T-helper 1 cell treated with Interleukin-12 subunit alpha and Interleukin-12 subunit beta and Interleukin-4 antibody, amounts not matched to agents 30 μg/mL and 1 μg/mL, for 36 hours (primary cell): Measurements from ENCODE around the gene PLAA.

Experiments used
- H3K27ac Mint-ChIP-seq: one replicate; pipeline ENCODE4 v1.8.0; 2021; ENCODE audit warnings: mild to moderate bottlenecking, mixed read lengths
- H3K27me3 Mint-ChIP-seq: one replicate; pipeline ENCODE4 v1.8.0; 2021; ENCODE audit warnings: low read depth, mixed read lengths
- H3K36me3 Mint-ChIP-seq: one replicate; pipeline ENCODE4 v1.8.0; 2021; ENCODE audit warnings: low read depth, mixed read lengths
- H3K4me1 Mint-ChIP-seq: one replicate; pipeline ENCODE4 v1.8.0; 2021; ENCODE audit warnings: low read depth, mixed read lengths
- H3K4me3 Mint-ChIP-seq: one replicate; pipeline ENCODE4 v1.8.0; 2021; ENCODE audit warnings: mild to moderate bottlenecking, moderate library complexity, mixed read lengths
- H3K9me3 Mint-ChIP-seq: one replicate; pipeline ENCODE4 v1.8.0; 2021; ENCODE audit warnings: mixed read lengths

Gene PLAA

GRCh38 chr9:26946753-26947727, at the start of gene PLAA:
Gene PLAA (minus strand): TSS chr9:26947242. CDS start chr9:26947045, 197 bp downstream.
- peaks cover 41% of the 10 kb centered on the region for H3K4me1 Mint-ChIP-seq
- peaks cover 14% of the 10 kb centered on the region for H3K36me3 Mint-ChIP-seq
- H3K4me3 Mint-ChIP-seq, result peak within 1 kb of the TSS; percentile 94
- peak within 1 kb of the TSS; percentile 100 for H3K27ac Mint-ChIP-seq
- no peaks in the 10 kb centered on the region for H3K27me3 Mint-ChIP-seq
- no peaks in the 10 kb centered on the region for H3K9me3 Mint-ChIP-seq

GRCh38 chr9:26995810-26996209, 48.8 kb upstream of the PLAA start:
- Mint-ChIP-seq H3K27ac (no peak overlapping the region), H3K36me3 (no peaks in the 10 kb centered on the region), H3K4me1 (no peaks in the 10 kb centered on the region)

DNA sequence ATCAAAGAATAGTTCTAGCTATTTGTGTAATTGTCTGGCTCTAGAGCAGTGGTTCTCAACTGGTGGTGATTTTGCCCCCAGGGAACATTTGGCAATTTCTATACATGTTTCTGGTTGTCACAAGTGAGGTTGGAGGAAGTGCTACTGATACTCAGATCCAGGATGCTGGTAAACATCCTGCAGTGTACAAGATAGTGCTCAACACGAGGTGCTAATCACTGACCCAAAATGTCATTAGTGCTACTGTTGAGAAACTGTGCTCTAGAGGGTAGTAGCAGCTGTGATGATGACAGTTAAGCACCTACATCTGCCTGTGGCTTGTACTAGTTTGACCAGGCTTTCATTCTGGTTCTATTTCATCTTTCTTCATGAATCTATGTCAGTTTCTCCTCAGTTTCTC, 36.3 kb upstream of the PLAA start:
- H3K4me3 Mint-ChIP-seq, result no peak overlapping the region
- H3K27ac Mint-ChIP-seq, result no peak overlapping the region
- no peaks in the 10 kb centered on the region for H3K9me3 Mint-ChIP-seq
- no peaks in the 10 kb centered on the region for H3K27me3 Mint-ChIP-seq
- no peaks in the 10 kb centered on the region for H3K4me1 Mint-ChIP-seq
- peaks cover 5% of the 10 kb centered on the region for H3K36me3 Mint-ChIP-seq

More at GRCh38 chr9:26995810-26996209, 48.8 kb upstream of the PLAA start:
- Mint-ChIP-seq H3K9me3 (no peaks in the 10 kb centered on the region), H3K4me3 (no peak overlapping the region), H3K27me3 (no peaks in the 10 kb centered on the region)

- no peak overlapping the region for H3K27ac Mint-ChIP-seq
- no peaks in the 10 kb centered on the region for H3K36me3 Mint-ChIP-seq
- H3K4me1 Mint-ChIP-seq, result no peaks in the 10 kb centered on the region
- no peaks in the 10 kb centered on the region for H3K27me3 Mint-ChIP-seq
- H3K9me3 Mint-ChIP-seq, result no peaks in the 10 kb centered on the region
- no peak overlapping the region for H3K4me3 Mint-ChIP-seq
These were observed 29.0 kb upstream of the PLAA start for GRCh38 chr9:26975728-26976707.

GRCh38 chr9:26974927-26975326, 27.9 kb upstream of the PLAA start:
- no peaks in the 10 kb centered on the region for H3K36me3 Mint-ChIP-seq
- H3K27me3 Mint-ChIP-seq, result no peaks in the 10 kb centered on the region
- H3K27ac Mint-ChIP-seq, result no peak overlapping the region
- no peaks in the 10 kb centered on the region for H3K9me3 Mint-ChIP-seq
- no peak overlapping the region for H3K4me3 Mint-ChIP-seq
- no peaks in the 10 kb centered on the region for H3K4me1 Mint-ChIP-seq

DNA sequence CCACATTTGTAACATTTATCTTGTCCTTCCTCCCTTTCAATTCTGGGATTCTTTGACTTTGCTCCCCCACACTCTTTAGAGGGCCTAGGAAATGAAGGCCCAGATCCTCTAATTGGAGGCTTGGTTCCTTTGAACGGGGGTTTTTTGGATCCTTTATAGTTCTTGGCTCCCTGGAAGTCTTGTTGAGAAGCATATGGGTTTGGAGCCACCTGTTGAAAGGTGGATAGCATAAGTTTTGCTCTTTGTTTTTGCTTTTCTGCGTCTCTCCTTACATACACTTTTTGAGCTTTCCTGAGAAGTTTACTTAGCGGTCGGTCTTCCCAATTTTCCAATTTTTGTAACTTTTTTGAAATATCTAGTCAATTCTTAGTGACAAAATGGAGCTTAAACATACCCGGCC, 26.9 kb upstream of the PLAA start:
- no peaks in the 10 kb centered on the region for H3K4me1 Mint-ChIP-seq
- H3K27me3 Mint-ChIP-seq, result no peaks in the 10 kb centered on the region
- H3K36me3 Mint-ChIP-seq, result no peaks in the 10 kb centered on the region
- no peak overlapping the region for H3K4me3 Mint-ChIP-seq
- H3K27ac Mint-ChIP-seq, result no peak overlapping the region
- no peaks in the 10 kb centered on the region for H3K9me3 Mint-ChIP-seq

- H3K27me3 Mint-ChIP-seq, result no peaks in the 10 kb centered on the region
- H3K27ac Mint-ChIP-seq, result no peak overlapping the region
- H3K4me1 Mint-ChIP-seq, result no peaks in the 10 kb centered on the region
- H3K36me3 Mint-ChIP-seq, result peaks cover 3% of the 10 kb centered on the region
- no peaks in the 10 kb centered on the region for H3K9me3 Mint-ChIP-seq
- H3K4me3 Mint-ChIP-seq, result no peak overlapping the region
These were observed 24.7 kb upstream of the PLAA start for GRCh38 chr9:26971721-26972120.

- Mint-ChIP-seq H3K36me3 (peaks cover 6% of the 10 kb centered on the region), H3K27me3 (no peaks in the 10 kb centered on the region), H3K9me3 (no peaks in the 10 kb centered on the region), H3K27ac (peak overlapping the region; percentile 92), H3K4me1 (peaks cover 28% of the 10 kb centered on the region), H3K4me3 (peak overlapping the region; percentile 85)
These were observed 9.8 kb upstream of the PLAA start for GRCh38 chr9:26956860-26957233.

DNA sequence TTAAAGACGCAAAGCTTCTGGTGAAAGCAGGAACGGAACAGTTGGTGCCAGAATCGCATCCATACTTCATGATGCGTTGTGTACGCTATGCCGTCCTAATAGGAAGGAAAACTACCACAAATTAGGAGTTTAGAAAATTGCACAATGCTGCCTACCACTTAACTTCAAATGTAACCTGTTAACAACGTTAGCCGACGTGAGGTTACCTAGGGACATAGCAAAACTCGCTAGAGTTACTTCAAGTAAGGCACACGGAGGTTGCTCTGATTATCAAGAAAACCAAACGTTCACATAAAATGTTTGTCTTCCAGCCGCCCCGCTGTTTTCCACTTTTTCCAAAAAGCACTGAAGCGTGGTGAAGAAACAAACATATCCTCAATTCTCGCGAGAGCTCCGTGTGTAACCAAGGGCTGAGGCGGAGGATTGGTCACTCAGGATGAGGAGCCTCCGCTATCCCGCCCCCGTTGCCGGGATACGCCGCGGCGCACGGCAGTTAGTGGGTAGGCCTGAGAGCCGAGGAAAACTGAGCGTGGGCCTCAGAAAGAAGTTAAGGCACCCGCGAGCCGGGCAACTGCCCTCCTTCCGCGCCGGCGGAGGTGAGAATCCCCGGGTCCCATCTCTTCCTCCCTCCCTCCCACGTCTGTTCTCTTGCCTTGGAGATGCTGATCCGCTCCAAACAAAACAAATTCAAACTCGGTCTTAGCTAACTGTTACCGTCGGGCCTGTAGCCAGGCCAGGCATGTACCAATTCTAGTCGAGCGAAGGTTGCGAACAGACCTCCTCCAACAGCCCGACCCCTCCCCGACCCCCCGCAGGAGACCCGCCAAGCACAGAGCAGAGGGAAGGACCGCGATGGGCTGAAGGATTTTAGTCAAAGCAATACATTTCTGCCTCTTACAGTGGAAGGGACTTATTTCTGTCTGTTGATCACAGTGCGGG, 9.1 kb upstream of the PLAA start, which contains the start of gene IFT74:
Gene IFT74, plus strand, starts transcription at position 492 of the 939 bp plus-strand sequence. CDS start 5,556 bp downstream, outside the sequence.
- peak within 1 kb of the TSS; percentile 92 for H3K27ac Mint-ChIP-seq
- no peaks in the 10 kb centered on the region for H3K9me3 Mint-ChIP-seq
- peak within 1 kb of the TSS; percentile 85 for H3K4me3 Mint-ChIP-seq
- H3K27me3 Mint-ChIP-seq, result no peaks in the 10 kb centered on the region
- H3K36me3 Mint-ChIP-seq, result peaks cover 4% of the 10 kb centered on the region
- peaks cover 25% of the 10 kb centered on the region for H3K4me1 Mint-ChIP-seq

DNA sequence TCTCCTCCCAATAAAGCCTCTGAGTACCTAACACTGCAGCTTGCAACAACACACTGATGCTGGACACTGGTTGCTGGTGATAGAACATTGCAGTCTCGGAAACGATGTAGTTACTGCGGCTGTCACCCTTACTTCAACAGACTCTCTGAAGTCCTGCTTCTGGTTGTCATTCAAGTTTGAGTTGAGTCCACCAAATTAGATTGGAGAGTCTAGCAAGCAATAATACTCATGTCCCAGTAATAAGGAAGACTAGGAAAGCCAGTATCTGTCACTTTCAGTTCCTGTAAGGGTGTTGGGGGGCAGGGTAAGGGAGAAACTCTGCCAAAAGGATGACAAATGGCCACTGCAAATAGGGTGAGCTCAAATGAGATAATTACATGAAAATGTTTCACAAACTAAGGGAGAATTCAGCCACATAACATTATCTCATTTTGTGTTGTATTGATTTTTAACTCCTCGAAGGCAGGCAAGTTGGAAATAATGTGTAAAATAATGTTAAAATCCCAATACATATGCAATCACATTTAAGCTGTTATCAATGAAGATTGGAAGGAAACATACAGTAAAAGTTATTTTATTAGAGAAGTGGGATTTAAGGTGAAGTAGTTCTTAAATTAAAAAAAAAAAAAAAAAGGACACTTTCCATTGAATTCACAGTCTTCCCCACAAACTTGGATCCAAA, 8.3 kb upstream of the PLAA start:
- Mint-ChIP-seq H3K9me3 (no peaks in the 10 kb centered on the region), H3K36me3 (peaks cover 4% of the 10 kb centered on the region), H3K4me3 (peak overlapping the region; percentile 85), H3K4me1 (peaks cover 25% of the 10 kb centered on the region), H3K27ac (peak overlapping the region; percentile 92), H3K27me3 (no peaks in the 10 kb centered on the region)

DNA sequence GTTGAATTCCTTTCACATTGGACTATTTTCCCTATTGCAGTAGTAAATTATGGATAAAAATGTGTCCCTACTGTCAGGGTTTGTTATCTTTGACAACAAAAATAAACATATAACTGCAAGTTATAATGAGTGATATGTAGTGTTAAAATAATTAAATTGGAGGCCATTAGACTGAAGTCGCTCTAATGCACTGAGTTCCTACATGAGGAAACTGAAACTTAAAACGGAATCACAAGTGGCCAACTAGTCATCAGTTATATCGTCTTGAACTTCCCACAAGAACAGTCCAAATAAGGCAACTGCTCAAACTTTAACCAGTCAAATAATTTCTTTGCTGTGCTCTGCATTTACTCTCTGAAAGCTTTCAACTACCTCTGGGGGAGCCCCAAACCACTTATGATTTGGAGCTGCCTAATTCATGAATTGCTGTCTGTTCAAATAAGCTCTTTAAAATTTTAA, 7.0 kb upstream of the PLAA start:
- peak overlapping the region; percentile 55 for H3K27ac Mint-ChIP-seq
- peak overlapping the region; percentile 14 for H3K4me3 Mint-ChIP-seq
- no peaks in the 10 kb centered on the region for H3K9me3 Mint-ChIP-seq
- H3K36me3 Mint-ChIP-seq, result peaks cover 4% of the 10 kb centered on the region
- H3K4me1 Mint-ChIP-seq, result peaks cover 29% of the 10 kb centered on the region
- H3K27me3 Mint-ChIP-seq, result no peaks in the 10 kb centered on the region

DNA sequence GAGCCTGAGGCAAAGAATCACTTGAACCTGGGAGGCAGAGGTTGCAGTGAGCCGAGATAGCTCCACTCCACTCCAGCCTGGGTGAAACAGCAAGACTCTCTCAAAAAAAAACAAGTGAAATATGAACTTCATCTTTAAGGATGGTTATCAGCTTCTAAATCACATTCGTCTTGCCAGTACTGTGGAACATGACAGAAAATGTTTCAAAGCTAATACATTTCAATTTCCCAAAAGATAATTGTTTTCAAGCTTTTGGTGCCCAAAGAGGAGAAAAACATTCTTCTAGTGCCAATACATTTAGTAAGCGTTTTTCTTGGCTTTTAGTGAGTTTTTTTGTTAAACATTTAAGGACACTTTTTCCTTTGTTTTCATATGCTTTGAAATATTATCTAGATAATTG, 4.8 kb upstream of the PLAA start:
- no peak overlapping the region for H3K27ac Mint-ChIP-seq
- H3K27me3 Mint-ChIP-seq, result no peaks in the 10 kb centered on the region
- H3K36me3 Mint-ChIP-seq, result peaks cover 2% of the 10 kb centered on the region
- H3K4me1 Mint-ChIP-seq, result peaks cover 36% of the 10 kb centered on the region
- H3K9me3 Mint-ChIP-seq, result no peaks in the 10 kb centered on the region
- H3K4me3 Mint-ChIP-seq, result no peak overlapping the region

DNA sequence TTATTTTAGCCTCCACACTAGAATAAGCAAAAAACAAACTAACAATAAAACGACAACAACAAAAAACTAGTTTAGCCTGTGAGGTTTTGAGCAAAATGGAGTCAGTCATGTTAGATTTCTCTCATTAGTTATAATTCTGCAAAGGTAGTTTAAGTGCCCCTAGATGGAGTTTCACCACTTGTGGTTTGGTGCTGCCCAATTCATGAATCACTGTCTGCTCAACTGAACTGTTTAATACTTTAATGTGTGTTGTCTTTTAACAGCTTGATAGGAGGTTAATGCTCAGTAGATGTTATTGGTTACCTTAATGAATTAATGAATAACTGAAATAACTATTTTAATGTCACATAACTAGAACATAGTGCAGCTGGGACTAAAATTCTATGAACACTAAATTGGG, 3.5 kb upstream of the PLAA start:
- Mint-ChIP-seq H3K36me3 (peaks cover 5% of the 10 kb centered on the region), H3K27me3 (no peaks in the 10 kb centered on the region), H3K4me3 (no peak overlapping the region), H3K27ac (no peak overlapping the region), H3K4me1 (peaks cover 37% of the 10 kb centered on the region), H3K9me3 (no peaks in the 10 kb centered on the region)
